ENCODE results near the gene PAMR1. TPM values are rescaled to one million over a fixed set of nuclear protein-coding genes. Genes with fewer than 3 reads are reported as not detected.

Gene PAMR1
- total RNA-seq, 1 donor from 2014 or later = 209 TPM

GRCh38 chr11:35541621-35542375, 16.4 kb upstream of the PAMR1 start:
- no peaks in the 10 kb centered on the region for H3K27me3 ChIP-seq
- H3K9me3 ChIP-seq (ENCODE audit: low read depth) = no peaks in the 10 kb centered on the region
- no peak overlapping the region for H3K4me3 ChIP-seq
- H3K27ac ChIP-seq = peak overlapping the region; percentile 25
- H3K36me3 Mint-ChIP-seq = peaks cover 1% of the 10 kb centered on the region
- peaks cover 8% of the 10 kb centered on the region for H3K27me3 Mint-ChIP-seq (ENCODE audit: insufficient read depth, low read depth)
- H3K4me2 ChIP-seq = no peak overlapping the region
- TF ChIP-seq CTCF (IDR thresholded peaks at IDR 0.05) = no peak
- TF ChIP-seq EZH2phosphoT487 (IDR thresholded peaks at IDR 0.05) = no peak
- TF ChIP-seq EZH2 (IDR thresholded peaks at IDR 0.05) = no peak
- DNase-seq (ENCODE audit: low spot score) = no peak
- H3K4me1 ChIP-seq = peaks cover 50% of the 10 kb centered on the region
- peaks cover 52% of the 10 kb centered on the region for H3F3A ChIP-seq (ENCODE audit: low read depth)
- no peak overlapping the region for H2AFZ ChIP-seq (replicated peaks)
- peak overlapping the region; percentile 82 for H3K27ac Mint-ChIP-seq
- no peaks in the 10 kb centered on the region for H3K36me3 ChIP-seq
- H3K4me3 Mint-ChIP-seq = no peak overlapping the region
- no peaks in the 10 kb centered on the region for H3K79me2 ChIP-seq (ENCODE audit: low read depth)
- no peak overlapping the region for H3K9ac ChIP-seq
- peaks cover 9% of the 10 kb centered on the region for H3K9me3 Mint-ChIP-seq
- H4K20me1 ChIP-seq (ENCODE audit: low read depth) = no peaks in the 10 kb centered on the region
- peaks cover 61% of the 10 kb centered on the region for H3K4me1 Mint-ChIP-seq

GRCh38 chr11:35540526-35540925, 15.1 kb upstream of the PAMR1 start:
- H3K4me1 Mint-ChIP-seq = peaks cover 58% of the 10 kb centered on the region
- Histone ChIP-seq H3K4me1 (peaks cover 47% of the 10 kb centered on the region), H3K9me3 (ENCODE audit: low read depth) (no peaks in the 10 kb centered on the region), H3K9ac (no peak overlapping the region), H3K79me2 (ENCODE audit: low read depth) (no peaks in the 10 kb centered on the region), H2AFZ (replicated peaks) (no peak overlapping the region), H3K27ac (no peak overlapping the region), H4K20me1 (ENCODE audit: low read depth) (no peaks in the 10 kb centered on the region), H3F3A (ENCODE audit: low read depth) (peaks cover 44% of the 10 kb centered on the region), H3K4me3 (no peak overlapping the region), H3K27me3 (no peaks in the 10 kb centered on the region), H3K36me3 (no peaks in the 10 kb centered on the region), H3K4me2 (no peak overlapping the region)
- peaks cover 1% of the 10 kb centered on the region for H3K36me3 Mint-ChIP-seq
- DNase-seq (ENCODE audit: low spot score) = no peak
- H3K4me3 Mint-ChIP-seq = no peak overlapping the region
- no peak overlapping the region for H3K27ac Mint-ChIP-seq
- peaks cover 4% of the 10 kb centered on the region for H3K27me3 Mint-ChIP-seq (ENCODE audit: insufficient read depth, low read depth)
- TF ChIP-seq CTCF (IDR thresholded peaks at IDR 0.05) = no peak
- no peak for TF ChIP-seq EZH2phosphoT487 (IDR thresholded peaks at IDR 0.05)
- TF ChIP-seq EZH2 (IDR thresholded peaks at IDR 0.05) = no peak
- H3K9me3 Mint-ChIP-seq = peaks cover 9% of the 10 kb centered on the region

- H3K36me3 Mint-ChIP-seq = peaks cover 1% of the 10 kb centered on the region
These were observed 14.4 kb upstream of the PAMR1 start for GRCh38 chr11:35539781-35540281.

More at GRCh38 chr11:35539781-35540281, 14.4 kb upstream of the PAMR1 start:
- Histone ChIP-seq H3F3A (ENCODE audit: low read depth) (peaks cover 44% of the 10 kb centered on the region), H3K36me3 (no peaks in the 10 kb centered on the region), H3K4me3 (no peak overlapping the region), H2AFZ (replicated peaks) (no peak overlapping the region), H3K79me2 (ENCODE audit: low read depth) (no peaks in the 10 kb centered on the region), H3K4me2 (no peak overlapping the region), H4K20me1 (ENCODE audit: low read depth) (no peaks in the 10 kb centered on the region), H3K4me1 (peaks cover 47% of the 10 kb centered on the region), H3K9me3 (ENCODE audit: low read depth) (no peaks in the 10 kb centered on the region), H3K27me3 (no peaks in the 10 kb centered on the region), H3K27ac (no peak overlapping the region), H3K9ac (no peak overlapping the region)
- peak overlapping the region; percentile 6 for H3K27ac Mint-ChIP-seq
- H3K27me3 Mint-ChIP-seq (ENCODE audit: insufficient read depth, low read depth) = peaks cover 3% of the 10 kb centered on the region
- peaks cover 58% of the 10 kb centered on the region for H3K4me1 Mint-ChIP-seq
- peaks cover 6% of the 10 kb centered on the region for H3K9me3 Mint-ChIP-seq
- H3K4me3 Mint-ChIP-seq = no peak overlapping the region
- DNase-seq (ENCODE audit: low spot score) = no peak
- TF ChIP-seq CTCF (IDR thresholded peaks at IDR 0.05) (no peak), EZH2phosphoT487 (IDR thresholded peaks at IDR 0.05) (no peak), EZH2 (IDR thresholded peaks at IDR 0.05) (no peak)
